ENCODE measurements around the gene COL11A2. TPM values are rescaled to one million over a fixed set of nuclear protein-coding genes. Genes with fewer than 3 reads are reported as not detected.

COL11A2 gene
- total RNA-seq, 1 donor from 2014 or later = 5.7 TPM

- no peak for DNase-seq
Measured at GRCh38 chr6:33171880-33172687, 20.2 kb downstream of the COL11A2 start.

- DNase-seq = no peak
Measured at GRCh38 chr6:33171016-33171879, 21.0 kb downstream of the COL11A2 start.

GRCh38 chr6:33170176-33171015, 21.9 kb downstream of the COL11A2 start:
- DNase-seq = no peak

GRCh38 chr6:33169291-33170175, 22.7 kb downstream of the COL11A2 start:
- DNase-seq = no peak

- DNase-seq = no peak
Measured at GRCh38 chr6:33168639-33169038, 23.6 kb downstream of the COL11A2 start.

- no peak for DNase-seq
Measured at GRCh38 chr6:33168284-33168601, 24.0 kb downstream of the COL11A2 start.

- DNase-seq = no peak
Measured at GRCh38 chr6:33167374-33168283, 24.6 kb downstream of the COL11A2 start.

GRCh38 chr6:33166811-33167210, 25.5 kb downstream of the COL11A2 start:
- DNase-seq = no peak

GRCh38 chr6:33166363-33166762, 25.9 kb downstream of the COL11A2 start:
- no peak for DNase-seq

GRCh38 chr6:33165581-33166258, 26.5 kb downstream of the COL11A2 start:
- no peak for DNase-seq

- no peak for DNase-seq
Measured at GRCh38 chr6:33164665-33165373, 27.4 kb downstream of the COL11A2 start.

- DNase-seq = no peak
Measured at GRCh38 chr6:33164176-33164575, 28.1 kb downstream of the COL11A2 start.

GRCh38 chr6:33163540-33163939, 28.7 kb downstream of the COL11A2 start:
- DNase-seq = no peak

GRCh38 chr6:33161354-33162331, 30.6 kb downstream of the COL11A2 start:
- peak; percentile 82 for DNase-seq

- DNase-seq = peak; percentile 85
Measured at GRCh38 chr6:33160728-33161344, 31.4 kb downstream of the COL11A2 start.

- no peak for DNase-seq
Measured at GRCh38 chr6:33160096-33160495, 32.2 kb downstream of the COL11A2 start.

- DNase-seq = no peak
Measured at GRCh38 chr6:33156964-33157363, 35.3 kb downstream of the COL11A2 start.

Data from tongue (tissue), 2 donors.